ENCODE measurements around the gene RUNX1. TPM values are rescaled to one million over a fixed set of nuclear protein-coding genes. Genes with fewer than 3 reads are reported as not detected.
A peak's percentile ranks its signal among the peaks of the same experiment; 100 is the strongest.
"Not testable (repeated sequence)": the region's sequence is repeated elsewhere in the genome, so short reads cannot be mapped to it uniquely, and the experiment has no call there.

Gene RUNX1
- total and polyA plus RNA-seq, 7 experiments from 2014 or later: 27.9 to 154 (median 85.1) TPM

GRCh38 chr21:34969423-34970166 is 79.5 kb downstream of the RUNX1 start:
- CTCF ChIA-PET: interaction anchor here (1.1 kb wide), 1 partner anchor 18 kb away, joined by 4 read pairs; no protein-coding TSS in a partner anchor
- H3K9me3 Mint-ChIP-seq: no peaks in the 10 kb centered on the region
- Histone ChIP-seq H3K4me3 (ENCODE audit: low read length) (peak overlapping the region; percentile 14), H3K27me3 (ENCODE audit: control insufficient read depth in 2 of 2, insufficient read depth in 2 of 2, low read length in 2 of 2) (no peaks in the 10 kb centered on the region), H3K9me3 (ENCODE audit: control insufficient read depth in 2 of 3, low read length in 3 of 3) (no peaks in the 10 kb centered on the region), H3K36me3 (ENCODE audit: control insufficient read depth in 2 of 3, insufficient read depth in 3 of 3, low read length in 3 of 3) (peaks cover 0 to 11% (median 0%) of the 10 kb centered on the region in 3 experiments), H3K27ac (ENCODE audit: low read depth, low read length) (peak overlapping the region; percentile 48), H3K4me1 (ENCODE audit: control insufficient read depth in 2 of 2, insufficient read depth in 2 of 2, low read length in 2 of 2) (peaks cover 48 to 77% of the 10 kb centered on the region in 2 donors)
- peak overlapping the region; percentile 64 to 87 (median 80) for H3K4me3 Mint-ChIP-seq
- peaks cover 84 to 100% (median 98%) of the 10 kb centered on the region in 7 donors for H3K4me1 Mint-ChIP-seq
- peak overlapping the region; percentile 80 to 93 (median 87) for H3K27ac Mint-ChIP-seq
- intact Hi-C loops (cut with micrococcal nuclease): loop anchor here (1.0 to 2.0 kb wide), 2 partner anchors 13 to 79 kb away; no protein-coding TSS in a partner anchor
- H3K27me3 Mint-ChIP-seq: peaks cover 0 to 22% (median 0%) of the 10 kb centered on the region in 5 donors
- DNase-seq (no peak), ATAC-seq (no peak)
- peaks cover 8 to 55% (median 24%) of the 10 kb centered on the region in 5 donors for H3K36me3 Mint-ChIP-seq
- POLR2A ChIA-PET: interaction anchor here (1.0 to 2.4 kb wide), 3 partner anchors 17 to 74 kb away, joined by 3 to 5 read pairs (median 3); no protein-coding TSS in a partner anchor

GRCh38 chr21:34968414-34969333 is 80.4 kb downstream of the RUNX1 start:
- Histone ChIP-seq H3K27me3 (ENCODE audit: control insufficient read depth in 2 of 2, insufficient read depth in 2 of 2, low read length in 2 of 2) (no peaks in the 10 kb centered on the region), H3K9me3 (ENCODE audit: control insufficient read depth in 2 of 3, low read length in 3 of 3) (no peaks in the 10 kb centered on the region), H3K36me3 (ENCODE audit: control insufficient read depth in 2 of 3, insufficient read depth in 3 of 3, low read length in 3 of 3) (peaks cover 0 to 11% (median 0%) of the 10 kb centered on the region in 3 experiments), H3K4me1 (ENCODE audit: control insufficient read depth in 2 of 2, insufficient read depth in 2 of 2, low read length in 2 of 2) (peaks cover 41 to 75% of the 10 kb centered on the region in 2 donors), H3K4me3 (ENCODE audit: low read length) (no peak overlapping the region), H3K27ac (ENCODE audit: low read depth, low read length) (peak overlapping the region; percentile 48)
- ATAC-seq (peak; percentile 41), DNase-seq (peak in 3 of 9 donors; percentile 28 to 31 (median 29))
- Mint-ChIP-seq H3K4me3 (peak overlapping the region; percentile 64 to 87 (median 80)), H3K27ac (peak overlapping the region; percentile 80 to 93 (median 87)), H3K27me3 (peaks cover 0 to 16% (median 0%) of the 10 kb centered on the region in 5 donors), H3K36me3 (peaks cover 8 to 55% (median 27%) of the 10 kb centered on the region in 5 donors), H3K4me1 (peaks cover 78 to 100% (median 96%) of the 10 kb centered on the region in 7 donors), H3K9me3 (no peaks in the 10 kb centered on the region)
- POLR2A ChIA-PET: interaction anchor here (0.8 to 2.4 kb wide), 6 partner anchors 12 to 75 kb away, joined by 3 to 5 read pairs (median 3); no protein-coding TSS in a partner anchor
- intact Hi-C loops (cut with micrococcal nuclease): loop anchor here (1.0 to 2.0 kb wide), 2 partner anchors 14 to 80 kb away; no protein-coding TSS in a partner anchor
- CTCF ChIA-PET: interaction anchor here (1.1 to 2.5 kb wide), 2 partner anchors 19 to 22 kb away, joined by 4 to 7 read pairs; no protein-coding TSS in a partner anchor

DNA sequence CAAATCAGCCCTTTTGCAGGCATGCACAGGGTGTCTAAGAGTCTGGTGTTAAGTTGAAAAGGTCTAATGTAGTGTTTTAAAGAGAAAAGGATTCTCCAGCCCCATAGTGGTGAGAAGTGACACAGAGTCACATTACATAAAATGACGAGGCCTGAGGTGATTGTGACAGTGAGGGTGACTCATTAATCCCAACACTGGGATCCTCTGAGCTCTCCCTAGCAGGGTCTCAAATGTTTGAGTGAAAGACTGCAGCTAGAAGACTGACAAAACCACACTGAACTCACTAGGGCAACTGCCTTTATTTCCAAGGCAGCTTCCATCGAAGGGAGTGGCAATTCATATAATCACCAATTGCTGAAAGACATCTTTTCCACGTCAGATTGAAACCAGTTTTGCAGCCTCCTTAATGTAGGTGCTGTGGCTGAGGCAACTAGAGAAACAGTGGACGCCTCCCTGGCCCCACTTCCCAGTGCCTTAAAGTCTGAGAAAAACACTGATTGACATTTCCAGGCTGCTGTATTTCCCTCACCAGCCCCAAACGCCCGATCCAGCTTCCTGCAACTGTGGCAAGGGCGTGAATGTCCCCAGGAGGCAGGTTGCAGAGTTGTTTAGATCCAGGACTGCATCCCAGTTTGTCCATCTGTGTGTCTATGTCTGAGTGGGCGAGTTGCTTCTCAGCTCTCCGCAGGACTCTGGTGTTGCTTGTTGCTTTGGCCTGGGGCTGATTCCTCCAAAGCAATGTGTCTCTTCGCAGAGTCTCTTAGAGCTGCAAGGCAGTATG is 81.4 kb downstream of the RUNX1 start:
- ChIA-PET POLR2A (interaction anchor here (0.7 to 2.4 kb wide), 8 partner anchors 13 to 63 kb away, joined by 3 to 5 read pairs (median 4); no protein-coding TSS in a partner anchor), CTCF (interaction anchor here (0.7 to 2.5 kb wide), 2 partner anchors 21 to 54 kb away, joined by 3 to 7 read pairs; no protein-coding TSS in a partner anchor)
- intact Hi-C loops (cut with micrococcal nuclease): loop anchor here (1.0 to 2.0 kb wide), 2 partner anchors 8 to 15 kb away; no protein-coding TSS in a partner anchor
- Mint-ChIP-seq H3K27me3 (peaks cover 0 to 8% (median 0%) of the 10 kb centered on the region in 5 donors), H3K4me3 (peak overlapping the region in 9 of 10 donors; percentile 18 to 82 (median 69)), H3K27ac (peak overlapping the region; percentile 65 to 93 (median 85)), H3K4me1 (peaks cover 78 to 100% (median 96%) of the 10 kb centered on the region in 7 donors), H3K9me3 (no peaks in the 10 kb centered on the region), H3K36me3 (peaks cover 8 to 53% (median 31%) of the 10 kb centered on the region in 5 donors)
- no peaks in the 10 kb centered on the region for H3K9me3 ChIP-seq (ENCODE audit: control insufficient read depth in 2 of 3, low read length in 3 of 3)
- ATAC-seq: peak; percentile 60
- peaks cover 31 to 75% of the 10 kb centered on the region in 2 donors for H3K4me1 ChIP-seq (ENCODE audit: control insufficient read depth in 2 of 2, insufficient read depth in 2 of 2, low read length in 2 of 2)
- H3K27ac ChIP-seq (ENCODE audit: low read depth, low read length): no peak overlapping the region
- no peaks in the 10 kb centered on the region for H3K27me3 ChIP-seq (ENCODE audit: control insufficient read depth in 2 of 2, insufficient read depth in 2 of 2, low read length in 2 of 2)
- DNase-seq: peak in 1 of 9 donors; percentile 30
- H3K4me3 ChIP-seq (ENCODE audit: low read length): no peak overlapping the region
- H3K36me3 ChIP-seq (ENCODE audit: control insufficient read depth in 2 of 3, insufficient read depth in 3 of 3, low read length in 3 of 3): peaks cover 0 to 11% (median 0%) of the 10 kb centered on the region in 3 experiments

- not testable (repeated sequence) for H3K9me3 ChIP-seq (ENCODE audit: control insufficient read depth in 2 of 3, low read length in 3 of 3); H3K27me3 ChIP-seq (ENCODE audit: control insufficient read depth in 2 of 2, insufficient read depth in 2 of 2, low read length in 2 of 2); H3K27ac ChIP-seq (ENCODE audit: low read depth, low read length); H3K27me3 Mint-ChIP-seq; ATAC-seq; H3K9me3 Mint-ChIP-seq; H3K4me3 ChIP-seq (ENCODE audit: low read length); DNase-seq
- POLR2A ChIA-PET: interaction anchor here (0.7 to 1.4 kb wide), 3 partner anchors 17 to 62 kb away, joined by 3 to 4 read pairs (median 4); no protein-coding TSS in a partner anchor
- H3K27ac Mint-ChIP-seq: peak overlapping the region in 7 of 9 donors; percentile 19 to 93 (median 71)
- peaks cover 31 to 74% of the 10 kb centered on the region in 2 donors for H3K4me1 ChIP-seq (ENCODE audit: control insufficient read depth in 2 of 2, insufficient read depth in 2 of 2, low read length in 2 of 2)
- CTCF ChIA-PET: interaction anchor here (2.5 kb wide), 1 partner anchor 20 kb away, joined by 7 read pairs; no protein-coding TSS in a partner anchor
- peaks cover 78 to 100% (median 96%) of the 10 kb centered on the region in 7 donors for H3K4me1 Mint-ChIP-seq
- intact Hi-C loops (cut with micrococcal nuclease): loop anchor here in 1 of 2 donors (1.0 kb wide), 1 partner anchor 8 kb away; no protein-coding TSS in a partner anchor
- H3K36me3 ChIP-seq (ENCODE audit: control insufficient read depth in 2 of 3, insufficient read depth in 3 of 3, low read length in 3 of 3): peaks cover 0 to 11% (median 0%) of the 10 kb centered on the region in 3 experiments
- peaks cover 8 to 52% (median 32%) of the 10 kb centered on the region in 5 donors for H3K36me3 Mint-ChIP-seq
- peak overlapping the region in 5 of 10 donors; percentile 4 to 82 (median 16) for H3K4me3 Mint-ChIP-seq
These were observed 82.2 kb downstream of the RUNX1 start for GRCh38 chr21:34966881-34967280.

DNA sequence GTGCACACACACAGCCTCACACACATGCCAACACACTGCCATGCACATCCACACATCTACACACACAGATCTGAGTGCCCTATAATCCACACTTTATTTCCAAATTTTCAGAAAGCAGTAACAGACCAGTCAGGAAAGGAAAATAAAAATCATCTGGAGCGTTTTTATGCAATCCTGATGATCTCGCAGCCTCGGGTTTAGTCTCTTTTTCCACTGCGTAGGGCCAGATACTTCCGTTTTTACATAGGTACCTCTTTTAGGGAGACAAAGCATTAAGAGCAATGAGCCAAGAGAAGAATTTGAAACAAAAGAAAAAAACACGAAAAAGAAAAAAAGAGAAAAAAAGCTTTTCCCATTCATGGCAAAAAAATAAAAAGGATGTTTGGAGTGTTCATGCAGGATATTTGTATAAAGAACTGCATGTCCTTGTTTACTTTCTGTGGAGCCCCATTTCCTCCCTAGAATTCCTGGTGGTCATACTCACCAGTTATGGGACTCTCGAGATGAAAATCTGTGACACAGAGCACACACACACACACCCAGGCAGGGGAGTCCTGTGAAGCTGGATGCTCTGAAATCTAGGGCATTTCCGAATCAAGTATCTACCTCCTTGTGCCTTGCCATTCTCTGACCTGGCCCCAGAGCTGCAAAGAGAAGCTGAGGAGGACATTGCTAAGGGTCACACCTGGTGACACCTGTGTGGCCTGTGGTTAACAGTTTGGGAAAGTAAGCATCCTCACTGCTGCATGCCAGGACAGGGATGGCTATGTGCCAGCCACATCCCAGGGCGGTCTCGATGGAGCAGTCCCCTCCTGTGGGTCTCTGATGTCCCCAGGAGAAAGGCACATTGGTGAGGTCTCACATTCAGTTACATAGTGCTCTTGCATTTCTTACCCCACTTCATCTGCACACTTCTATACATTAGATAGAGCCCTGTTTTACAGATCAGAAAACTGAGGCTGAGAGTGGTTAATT is 83.6 kb downstream of the RUNX1 start:
- peaks cover 37 to 65% of the 10 kb centered on the region in 2 donors for H3K4me1 ChIP-seq (ENCODE audit: control insufficient read depth in 2 of 2, insufficient read depth in 2 of 2, low read length in 2 of 2)
- Mint-ChIP-seq H3K9me3 (no peaks in the 10 kb centered on the region), H3K27me3 (no peaks in the 10 kb centered on the region), H3K27ac (peak overlapping the region in 6 of 9 donors; percentile 7 to 93 (median 57)), H3K4me1 (peaks cover 79 to 98% (median 93%) of the 10 kb centered on the region in 7 donors), H3K36me3 (peaks cover 8 to 50% (median 32%) of the 10 kb centered on the region in 5 donors), H3K4me3 (peak overlapping the region in 8 of 10 donors; percentile 22 to 83 (median 48))
- ChIA-PET POLR2A (interaction anchor here (0.6 to 1.3 kb wide), 3 partner anchors 10 to 60 kb away, joined by 3 to 4 read pairs (median 4); no protein-coding TSS in a partner anchor), CTCF (interaction anchor here (1.0 kb wide), 1 partner anchor 10 kb away, joined by 3 read pairs; no protein-coding TSS in a partner anchor)
- H3K27me3 ChIP-seq (ENCODE audit: control insufficient read depth in 2 of 2, insufficient read depth in 2 of 2, low read length in 2 of 2): no peaks in the 10 kb centered on the region
- DNase-seq (no peak), ATAC-seq (no peak)
- H3K4me3 ChIP-seq (ENCODE audit: low read length): no peak overlapping the region
- H3K9me3 ChIP-seq (ENCODE audit: control insufficient read depth in 2 of 3, low read length in 3 of 3): no peaks in the 10 kb centered on the region
- no peak overlapping the region for H3K27ac ChIP-seq (ENCODE audit: low read depth, low read length)
- intact Hi-C loops (cut with micrococcal nuclease): no loop called here
- H3K36me3 ChIP-seq (ENCODE audit: control insufficient read depth in 2 of 3, insufficient read depth in 3 of 3, low read length in 3 of 3): peaks cover 0 to 11% (median 0%) of the 10 kb centered on the region in 3 experiments

All from naive thymus-derived CD4-positive, alpha-beta T cell (primary cell).